NCI-H1417 treated with DMSO at 0.1 percent for 48 hours (cell line): ENCODE data around the gene ARHGAP15.

Experiments used
- DNase-seq: peaks from one replicate; lab custom pipeline; 2025; lab: John Stamatoyannopoulos, UW

The ARHGAP15 gene

GRCh38 chr2:143263066-143263625 lies 133.9 kb downstream of the ARHGAP15 start:
- no peak for DNase-seq

- DNase-seq, result no peak
Measured at GRCh38 chr2:143264851-143265250, 135.6 kb downstream of the ARHGAP15 start.

GRCh38 chr2:143279672-143280071 lies 150.5 kb downstream of the ARHGAP15 start:
- no peak for DNase-seq

- DNase-seq, result no peak
Measured at GRCh38 chr2:143280097-143280757, 151.0 kb downstream of the ARHGAP15 start.

GRCh38 chr2:143282684-143283083 lies 153.5 kb downstream of the ARHGAP15 start:
- DNase-seq, result no peak

GRCh38 chr2:143284087-143284675 lies 155.0 kb downstream of the ARHGAP15 start:
- no peak for DNase-seq

- no peak for DNase-seq
Measured at GRCh38 chr2:143289025-143289424, 159.8 kb downstream of the ARHGAP15 start.

GRCh38 chr2:143290221-143290620 lies 161.0 kb downstream of the ARHGAP15 start:
- DNase-seq, result no peak

- DNase-seq, result no peak
Measured at GRCh38 chr2:143294068-143294467, 164.8 kb downstream of the ARHGAP15 start.

- no peak for DNase-seq
Measured at GRCh38 chr2:143296089-143296488, 166.9 kb downstream of the ARHGAP15 start.

- DNase-seq, result no peak
Measured at GRCh38 chr2:143297182-143297581, 168.0 kb downstream of the ARHGAP15 start.

GRCh38 chr2:143300536-143300935 lies 171.3 kb downstream of the ARHGAP15 start:
- DNase-seq, result no peak

GRCh38 chr2:143311426-143311825 lies 182.2 kb downstream of the ARHGAP15 start:
- DNase-seq, result no peak

- no peak for DNase-seq
Measured at GRCh38 chr2:143312441-143312840, 183.2 kb downstream of the ARHGAP15 start.

- no peak for DNase-seq
Measured at GRCh38 chr2:143313861-143314260, 184.6 kb downstream of the ARHGAP15 start.

- DNase-seq, result no peak
Measured at GRCh38 chr2:143321994-143322393, 192.8 kb downstream of the ARHGAP15 start.

- DNase-seq, result no peak
Measured at GRCh38 chr2:143329288-143329687, 200.1 kb downstream of the ARHGAP15 start.

- no peak for DNase-seq
Measured at GRCh38 chr2:143333168-143333791, 204.1 kb downstream of the ARHGAP15 start.

GRCh38 chr2:143333847-143334246 lies 204.6 kb downstream of the ARHGAP15 start:
- DNase-seq, result no peak

GRCh38 chr2:143334837-143335236 lies 205.6 kb downstream of the ARHGAP15 start:
- DNase-seq, result no peak

- DNase-seq, result no peak
Measured at GRCh38 chr2:143336719-143337210, 207.5 kb downstream of the ARHGAP15 start.

GRCh38 chr2:143341478-143341877 lies 212.3 kb downstream of the ARHGAP15 start:
- DNase-seq, result no peak

- no peak for DNase-seq
Measured at GRCh38 chr2:143344780-143345179, 215.6 kb downstream of the ARHGAP15 start.
